T47D (cell line): ENCODE data around the gene SLC46A1.

Experiments used
- DNase-seq, 2 experiments: peaks; one replicate each; pipeline versions ENCODE4 v3.0.0 to v3.0.0-alpha.2; 2011 to 2012; ENCODE audit warnings: low read depth in 1 of 2, low spot score in 1 of 2
- JUND ChIP-seq: IDR thresholded peaks from 2 replicates; pipeline ENCODE4 v1.6.1; 2012; ENCODE audit warnings: low read depth
- in situ Hi-C: cut with HindIII; loops from 2 replicates; pipeline ENCODE4 v1.10.0; 2016; ENCODE audit warnings: low sequenced_read_pairs, low pct_unique_long_range_greater_than_20kb

The SLC46A1 gene

GRCh38 chr17:28386391-28386790 lies 19.6 kb downstream of the SLC46A1 start:
- in situ Hi-C loops = no loop called here
- no peak for DNase-seq
- no peak for TF ChIP-seq JUND

GRCh38 chr17:28385406-28385805 lies 20.6 kb downstream of the SLC46A1 start:
- in situ Hi-C loops = no loop called here
- no peak for DNase-seq
- TF ChIP-seq JUND = no peak

DNA sequence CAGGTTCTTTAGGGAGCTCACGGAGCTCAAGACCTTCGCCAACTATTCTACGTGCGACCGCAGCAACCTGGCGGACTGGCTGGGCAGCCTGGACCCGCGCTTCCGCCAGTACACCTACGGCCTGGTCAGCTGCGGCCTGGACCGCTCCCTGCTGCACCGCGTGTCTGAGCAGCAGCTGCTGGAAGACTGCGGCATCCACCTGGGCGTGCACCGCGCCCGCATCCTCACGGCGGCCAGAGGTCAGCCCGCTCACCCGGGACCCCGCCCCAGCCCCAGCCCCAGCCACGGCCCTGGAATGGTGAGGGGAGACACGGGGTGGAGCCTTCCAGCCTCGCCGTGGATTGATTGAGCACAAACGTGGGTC lies 21.0 kb downstream of the SLC46A1 start:
- DNase-seq = no peak
- in situ Hi-C loops = no loop called here

DNA sequence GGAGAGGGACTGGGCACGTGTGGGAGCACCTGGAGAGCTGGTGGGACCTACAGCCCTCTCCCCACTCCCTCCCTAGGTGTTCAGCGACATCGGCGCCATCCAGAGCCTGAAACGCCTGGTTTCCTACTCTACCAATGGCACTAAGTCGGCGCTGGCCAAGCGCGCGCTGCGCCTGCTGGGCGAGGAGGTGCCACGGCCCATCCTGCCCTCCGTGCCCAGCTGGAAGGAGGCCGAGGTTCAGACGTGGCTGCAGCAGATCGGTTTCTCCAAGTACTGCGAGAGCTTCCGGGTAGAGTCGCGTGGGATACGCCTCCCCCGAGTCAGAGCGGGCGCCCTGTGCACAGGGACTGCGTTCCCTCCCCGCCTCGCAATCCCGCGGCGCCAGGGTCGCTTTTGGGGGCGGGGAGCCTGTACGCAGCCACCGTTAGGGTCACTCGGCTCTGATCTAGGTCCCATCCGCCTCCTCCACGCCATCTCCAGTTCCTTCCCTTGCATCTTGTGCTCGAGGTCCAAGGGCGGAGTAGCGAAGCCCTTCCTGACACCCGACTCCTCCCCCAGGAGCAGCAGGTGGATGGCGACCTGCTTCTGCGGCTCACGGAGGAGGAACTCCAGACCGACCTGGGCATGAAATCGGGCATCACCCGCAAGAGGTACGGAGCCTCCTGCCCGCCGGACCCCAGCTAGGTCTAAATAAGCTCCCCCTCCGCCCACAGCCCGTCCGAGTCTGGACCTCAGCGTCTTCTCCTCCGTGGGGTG lies 21.6 kb downstream of the SLC46A1 start:
- TF ChIP-seq JUND = no peak
- no peak for DNase-seq
- in situ Hi-C loops = no loop called here

More for the DNA sequence above, 21.0 kb downstream of the SLC46A1 start:
- no peak for TF ChIP-seq JUND

DNA sequence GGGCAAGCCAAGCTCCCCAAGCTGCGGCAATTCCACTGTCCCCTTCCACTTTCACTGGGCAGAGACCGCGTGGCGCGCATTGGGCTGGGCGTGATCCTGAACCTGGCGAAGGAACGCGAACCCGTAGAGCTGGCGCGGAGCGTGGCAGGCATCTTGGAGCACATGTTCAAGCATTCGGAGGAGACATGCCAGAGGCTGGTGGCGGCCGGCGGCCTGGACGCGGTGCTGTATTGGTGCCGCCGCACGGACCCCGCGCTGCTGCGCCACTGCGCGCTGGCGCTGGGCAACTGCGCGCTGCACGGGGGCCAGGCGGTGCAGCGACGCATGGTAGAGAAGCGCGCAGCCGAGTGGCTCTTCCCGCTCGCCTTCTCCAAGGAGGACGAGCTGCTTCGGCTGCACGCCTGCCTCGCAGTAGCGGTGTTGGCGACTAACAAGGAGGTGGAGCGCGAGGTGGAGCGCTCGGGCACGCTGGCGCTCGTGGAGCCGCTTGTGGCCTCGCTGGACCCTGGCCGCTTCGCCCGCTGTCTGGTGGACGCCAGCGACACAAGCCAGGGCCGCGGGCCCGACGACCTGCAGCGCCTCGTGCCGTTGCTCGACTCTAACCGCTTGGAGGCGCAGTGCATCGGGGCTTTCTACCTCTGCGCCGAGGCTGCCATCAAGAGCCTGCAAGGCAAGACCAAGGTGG lies 24.7 kb downstream of the SLC46A1 start:
- in situ Hi-C loops = no loop called here
- DNase-seq = no peak
- no peak for TF ChIP-seq JUND

DNA sequence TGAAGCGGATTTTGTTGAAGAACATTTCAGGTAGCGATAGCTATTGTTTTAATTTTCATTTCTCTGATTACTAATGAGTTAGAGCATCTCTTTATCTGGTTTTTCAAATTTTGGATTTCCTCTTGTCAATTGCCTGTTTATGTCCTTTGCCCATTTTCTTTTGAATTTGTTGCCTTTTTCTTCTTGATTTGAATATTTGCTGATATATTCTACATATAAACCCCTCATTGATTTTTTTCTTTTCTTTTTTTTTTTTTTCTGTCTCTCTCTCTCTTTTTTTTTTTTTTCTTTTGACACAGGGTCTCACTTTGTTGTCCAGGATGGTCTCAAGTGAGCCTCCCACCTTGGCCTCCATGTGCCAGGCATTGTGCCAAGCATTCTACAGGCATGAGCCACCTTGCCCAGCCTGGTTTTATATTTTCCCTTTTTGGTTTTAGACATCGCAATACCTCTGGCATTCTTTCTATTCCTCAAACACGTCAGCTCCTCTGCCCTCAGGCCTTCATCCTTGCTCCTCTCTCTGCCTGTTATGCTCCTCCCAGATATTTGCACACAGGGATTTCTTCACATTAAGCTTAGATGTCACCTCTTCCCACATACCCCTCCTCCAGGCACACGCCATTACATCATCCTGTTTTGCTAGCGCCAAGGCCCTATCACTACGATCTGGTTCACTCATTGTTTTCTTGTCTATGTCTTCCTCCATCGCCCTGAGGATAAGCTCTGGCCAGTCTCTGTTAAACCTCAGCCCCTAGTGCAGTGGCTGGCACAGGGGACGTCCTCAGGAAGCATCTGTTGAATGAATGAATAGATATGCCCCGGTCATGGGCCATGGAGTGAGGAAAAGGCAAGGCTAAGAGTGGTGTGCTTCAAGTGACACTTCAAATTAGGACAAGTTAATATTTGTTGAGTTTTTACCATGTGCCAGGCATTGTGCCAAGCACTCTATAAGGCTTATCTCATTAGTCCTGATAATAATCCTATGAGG lies 25.9 kb downstream of the SLC46A1 start:
- peak in 1 of 2 experiments; percentile 85 for DNase-seq
- no peak for TF ChIP-seq JUND
- in situ Hi-C loops = no loop called here

- TF ChIP-seq JUND = no peak
- in situ Hi-C loops = no loop called here
- no peak for DNase-seq
Measured at GRCh38 chr17:28372945-28373274, 33.1 kb downstream of the SLC46A1 start.

DNA sequence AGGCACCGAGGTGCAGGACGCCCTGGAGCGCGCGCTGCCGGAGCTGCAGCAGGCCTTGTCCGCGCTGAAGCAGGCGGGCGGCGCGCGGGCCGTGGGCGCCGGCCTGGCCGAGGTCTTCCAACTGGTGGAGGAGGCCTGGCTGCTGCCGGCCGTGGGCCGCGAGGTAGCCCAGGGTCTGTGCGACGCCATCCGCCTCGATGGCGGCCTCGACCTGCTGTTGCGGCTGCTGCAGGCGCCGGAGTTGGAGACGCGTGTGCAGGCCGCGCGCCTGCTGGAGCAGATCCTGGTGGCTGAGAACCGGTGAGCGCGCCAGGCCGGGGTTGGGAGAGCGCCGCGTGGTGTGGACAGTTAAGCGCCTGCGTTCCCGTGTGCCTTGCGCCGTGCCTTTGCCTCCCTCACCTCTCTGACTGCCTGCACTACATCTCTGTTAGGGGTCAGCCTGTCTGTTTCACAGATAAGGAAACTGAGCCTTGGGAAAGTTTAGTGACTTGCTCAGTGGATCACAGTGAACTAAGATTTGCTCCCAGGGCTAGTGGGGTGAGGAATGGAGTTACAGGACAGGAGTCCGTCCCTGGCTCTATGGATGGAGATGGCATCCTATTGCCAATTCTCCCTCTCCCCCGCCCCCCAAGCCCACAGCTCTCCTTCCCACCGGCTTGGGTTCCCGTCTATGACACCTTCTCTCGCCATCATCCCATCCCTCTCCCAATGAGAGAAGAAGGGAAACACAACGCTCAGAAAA lies 33.6 kb downstream of the SLC46A1 start:
- no peak for DNase-seq
- in situ Hi-C loops = no loop called here
- TF ChIP-seq JUND = no peak

DNA sequence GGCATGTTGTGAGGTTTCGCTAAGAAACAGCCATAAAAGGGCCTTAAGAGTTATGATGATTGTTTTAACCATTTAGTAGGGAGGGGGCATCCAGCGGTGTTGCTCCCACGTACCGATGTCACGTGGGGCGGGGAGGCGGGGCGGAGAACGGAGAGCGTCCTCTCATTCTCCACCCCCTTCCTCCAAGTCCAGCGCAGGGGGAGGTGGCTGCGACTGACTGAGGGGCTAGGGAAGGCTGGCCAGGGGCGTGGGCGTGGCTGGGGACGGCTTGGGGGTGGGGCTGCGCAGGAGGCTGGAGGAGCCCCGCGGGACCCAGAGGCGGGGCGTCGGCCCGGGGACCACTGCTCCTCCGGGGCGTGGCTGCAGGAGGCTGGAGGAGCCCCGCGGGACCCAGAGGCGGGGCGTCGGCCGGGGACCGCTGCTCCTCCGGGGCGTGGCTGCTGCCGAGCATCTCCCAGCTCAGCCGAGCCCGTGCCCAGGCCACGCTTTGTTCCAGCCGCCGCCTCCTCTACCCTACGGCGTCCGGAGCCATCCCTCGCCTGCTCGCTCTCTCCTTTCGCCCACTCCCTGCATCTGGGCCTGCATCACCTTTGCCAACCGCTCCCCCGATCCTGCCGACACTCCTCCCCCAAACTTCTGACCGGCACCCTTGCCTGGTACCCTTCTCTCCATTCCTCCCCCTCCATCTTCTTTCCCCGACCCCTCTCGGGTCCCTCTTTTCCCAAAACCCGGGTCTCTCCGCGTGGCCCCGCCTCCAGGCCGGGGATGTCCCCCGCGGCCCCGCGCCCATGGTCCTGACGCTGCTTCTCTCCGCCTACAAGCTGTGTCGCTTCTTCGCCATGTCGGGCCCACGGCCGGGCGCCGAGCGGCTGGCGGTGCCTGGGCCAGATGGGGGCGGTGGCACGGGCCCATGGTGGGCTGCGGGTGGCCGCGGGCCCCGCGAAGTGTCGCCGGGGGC lies 34.5 kb downstream of the SLC46A1 start, which contains the start of gene SARM1:
Gene SARM1 (plus strand): TSS at position 450 of the 958 bp plus-strand sequence. CDS start 339 bp downstream, at position 789.
- TF ChIP-seq JUND = no peak
- peak; percentile 42 to 76 for DNase-seq
- in situ Hi-C loops = no loop called here

DNA sequence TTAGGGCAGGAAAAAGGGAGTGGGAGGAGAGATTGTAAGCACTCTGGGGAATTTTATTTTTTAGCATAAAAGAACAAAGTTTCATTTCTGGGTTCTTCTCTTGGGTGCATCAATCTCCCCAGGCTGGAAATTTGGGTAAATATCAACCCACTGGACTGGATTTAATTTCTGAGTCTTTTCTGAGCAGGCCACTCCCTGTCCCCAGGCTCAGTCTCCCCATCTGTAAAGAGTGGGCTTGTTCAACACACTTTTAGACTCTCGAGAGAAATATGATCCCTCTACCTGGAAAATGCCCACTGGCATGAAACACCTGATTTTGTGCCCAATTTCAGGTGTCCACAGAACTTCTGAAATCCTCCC lies 35.3 kb downstream of the SLC46A1 start:
- no peak for DNase-seq
- TF ChIP-seq JUND = no peak
- in situ Hi-C loops = no loop called here

DNA sequence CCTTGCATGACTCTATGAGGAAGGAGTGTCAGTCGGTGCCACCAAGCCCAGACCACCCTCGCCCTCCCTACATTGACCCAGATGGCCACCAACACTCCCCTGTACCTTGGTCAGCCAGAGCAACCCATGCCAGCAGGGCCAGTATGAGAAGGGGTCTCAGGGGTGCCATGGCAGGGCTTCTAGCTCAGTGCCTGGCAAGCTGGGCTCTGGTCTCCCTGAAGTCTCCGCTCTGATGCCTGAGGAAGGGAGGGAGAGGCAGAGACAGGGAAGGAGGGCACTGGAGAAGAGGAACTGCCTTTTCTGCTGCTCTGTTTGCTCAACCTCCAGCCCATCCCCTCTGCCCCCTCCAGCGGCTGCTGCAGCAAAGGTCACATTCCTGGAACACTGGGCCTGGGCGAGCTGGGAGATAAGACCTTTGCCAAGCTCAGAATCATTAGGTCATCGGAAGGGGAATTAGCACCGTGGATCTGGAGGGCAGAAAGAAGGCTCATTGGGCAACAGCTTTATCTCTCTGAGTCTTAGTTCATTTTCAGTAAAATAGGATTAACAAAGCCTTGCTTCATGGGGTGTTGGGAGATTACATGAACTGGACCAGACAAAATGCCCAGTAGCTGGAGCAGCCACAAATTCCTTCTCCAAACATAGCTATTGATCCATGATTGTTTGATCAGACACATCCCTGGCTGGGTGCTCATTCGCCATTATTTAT lies 35.8 kb downstream of the SLC46A1 start, which contains the start of gene VTN:
Gene VTN (minus strand): TSS at position 273 of the 709 bp plus-strand sequence. CDS start 104 bp downstream, at position 169.
- no peak for DNase-seq
- no peak for TF ChIP-seq JUND
- in situ Hi-C loops = no loop called here
